ENCODE results near the gene NLRP1.
A peak's percentile ranks its signal among the peaks of the same experiment; 100 is the strongest.

The NLRP1 gene

DNA sequence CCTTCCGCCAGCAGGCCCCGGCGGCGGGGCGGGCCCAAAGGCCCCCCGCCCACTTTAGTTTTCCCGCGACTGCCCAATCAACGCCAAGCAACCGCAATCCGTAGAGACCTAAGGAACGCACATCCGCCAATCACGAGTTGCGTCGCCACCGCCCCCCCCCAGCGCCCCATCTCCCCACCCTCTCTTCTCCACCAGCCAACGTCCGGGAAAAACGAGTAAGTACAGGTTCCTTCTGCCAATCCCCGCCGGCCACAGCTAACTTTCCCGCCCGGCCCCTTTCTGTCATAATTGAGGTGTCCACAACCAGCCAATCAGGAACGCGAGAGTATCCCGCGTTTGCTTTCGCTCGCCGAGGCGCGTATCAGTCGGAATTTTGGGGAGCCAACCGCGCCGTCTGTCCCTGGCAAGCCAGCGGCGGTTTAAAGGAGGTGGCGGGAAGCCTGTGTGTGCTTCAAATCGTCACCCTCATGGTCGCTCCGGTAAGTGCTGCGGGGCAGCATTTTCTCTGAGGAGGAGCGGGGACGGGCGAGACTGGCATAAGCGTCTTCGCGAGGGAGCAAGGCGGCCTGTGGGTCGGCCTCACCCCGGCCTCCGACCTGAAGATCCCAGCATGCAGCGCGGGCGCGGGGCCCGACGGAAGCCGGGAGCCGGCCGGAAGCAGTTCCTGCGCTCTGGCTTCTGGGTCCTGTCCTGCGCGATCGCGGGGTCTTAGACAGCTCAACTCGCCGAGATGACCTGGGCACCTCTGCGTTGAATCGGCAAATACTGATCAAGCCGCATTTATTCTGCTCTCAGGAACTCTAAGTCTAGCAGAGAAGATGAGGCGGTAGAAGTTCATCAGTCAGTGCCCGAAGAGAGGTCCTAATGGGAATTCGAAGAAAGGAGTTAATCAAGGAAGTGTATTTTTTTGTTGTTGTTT is 97.8 kb downstream of the NLRP1 start, which contains the start of gene MIS12:
Gene MIS12 (plus strand): TSS at position 361 of the 919 bp plus-strand sequence. CDS start 2,297 bp downstream, outside the sequence.
- peak; percentile 97 for DNase-seq (ENCODE audit: low read depth)
- TF ChIP-seq, protein P1, sequence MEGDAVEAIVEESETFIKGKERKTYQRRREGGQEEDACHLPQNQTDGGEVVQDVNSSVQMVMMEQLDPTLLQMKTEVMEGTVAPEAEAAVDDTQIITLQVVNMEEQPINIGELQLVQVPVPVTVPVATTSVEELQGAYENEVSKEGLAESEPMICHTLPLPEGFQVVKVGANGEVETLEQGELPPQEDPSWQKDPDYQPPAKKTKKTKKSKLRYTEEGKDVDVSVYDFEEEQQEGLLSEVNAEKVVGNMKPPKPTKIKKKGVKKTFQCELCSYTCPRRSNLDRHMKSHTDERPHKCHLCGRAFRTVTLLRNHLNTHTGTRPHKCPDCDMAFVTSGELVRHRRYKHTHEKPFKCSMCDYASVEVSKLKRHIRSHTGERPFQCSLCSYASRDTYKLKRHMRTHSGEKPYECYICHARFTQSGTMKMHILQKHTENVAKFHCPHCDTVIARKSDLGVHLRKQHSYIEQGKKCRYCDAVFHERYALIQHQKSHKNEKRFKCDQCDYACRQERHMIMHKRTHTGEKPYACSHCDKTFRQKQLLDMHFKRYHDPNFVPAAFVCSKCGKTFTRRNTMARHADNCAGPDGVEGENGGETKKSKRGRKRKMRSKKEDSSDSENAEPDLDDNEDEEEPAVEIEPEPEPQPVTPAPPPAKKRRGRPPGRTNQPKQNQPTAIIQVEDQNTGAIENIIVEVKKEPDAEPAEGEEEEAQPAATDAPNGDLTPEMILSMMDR (IDR thresholded peaks at IDR 0.05; ENCODE audit: control insufficient read depth, insufficient read depth, low read depth, low read length, missing control alignments), result no peak

DNA sequence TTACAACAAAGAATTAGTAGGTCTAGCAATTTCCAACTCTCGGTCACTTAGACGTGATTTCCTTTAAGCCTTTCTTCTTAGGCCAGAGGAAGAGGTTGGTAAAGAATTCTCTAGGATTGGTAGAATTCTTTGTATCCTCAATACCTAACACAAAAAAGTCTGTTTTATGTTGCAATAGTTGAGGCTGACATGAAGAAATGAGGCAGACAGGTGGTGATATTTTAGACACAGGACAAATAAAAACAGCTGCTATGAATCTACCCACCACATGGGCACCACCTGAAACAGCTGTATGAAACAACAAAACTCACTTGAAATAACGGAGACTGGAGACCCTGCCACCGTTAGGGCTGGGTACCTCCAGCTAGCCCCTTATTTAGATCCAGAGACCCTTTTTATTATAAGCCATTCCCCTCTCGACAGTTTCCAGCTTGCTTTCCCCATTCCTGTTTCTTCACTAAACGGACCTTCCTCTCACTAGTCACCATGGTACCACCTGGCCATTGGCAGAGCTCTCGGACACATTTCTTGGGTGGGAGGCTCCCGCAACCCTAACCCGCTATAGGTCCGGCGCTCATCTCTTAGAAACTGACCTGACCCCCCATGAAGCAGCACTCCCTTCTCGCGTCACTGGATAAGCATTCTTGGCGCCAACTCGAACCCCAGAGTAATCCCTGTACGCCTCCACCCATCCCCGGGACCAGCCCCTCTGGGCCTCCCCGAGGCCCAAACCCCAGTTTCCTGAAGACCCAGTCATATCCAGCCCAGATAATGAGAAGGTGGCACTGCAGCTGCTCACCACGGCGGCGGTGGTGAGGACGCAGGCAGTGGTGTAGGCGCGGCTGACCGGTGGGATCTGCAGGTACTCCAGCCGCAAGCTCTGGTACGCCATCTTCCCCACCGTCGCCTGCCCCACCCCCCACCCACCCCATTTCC is 98.8 kb downstream of the NLRP1 start, which contains the start of gene DERL2:
Gene DERL2 (minus strand): TSS at position 909 of the 936 bp plus-strand sequence. CDS start 17 bp downstream, at position 892.
- TF ChIP-seq, protein P1 (IDR thresholded peaks at IDR 0.05; ENCODE audit: control insufficient read depth, insufficient read depth, low read depth, low read length, missing control alignments), result no peak
- H3K4me3 ChIP-seq (ENCODE audit: control insufficient read depth, low read depth, low read length), result peak within 1 kb of the TSS; percentile 95
- no peak for DNase-seq (ENCODE audit: low read depth)

More for the DNA sequence above, 97.8 kb downstream of the NLRP1 start, which contains the start of gene MIS12:
- peak within 1 kb of the TSS; percentile 95 for H3K4me3 ChIP-seq (ENCODE audit: control insufficient read depth, low read depth, low read length)

DNA sequence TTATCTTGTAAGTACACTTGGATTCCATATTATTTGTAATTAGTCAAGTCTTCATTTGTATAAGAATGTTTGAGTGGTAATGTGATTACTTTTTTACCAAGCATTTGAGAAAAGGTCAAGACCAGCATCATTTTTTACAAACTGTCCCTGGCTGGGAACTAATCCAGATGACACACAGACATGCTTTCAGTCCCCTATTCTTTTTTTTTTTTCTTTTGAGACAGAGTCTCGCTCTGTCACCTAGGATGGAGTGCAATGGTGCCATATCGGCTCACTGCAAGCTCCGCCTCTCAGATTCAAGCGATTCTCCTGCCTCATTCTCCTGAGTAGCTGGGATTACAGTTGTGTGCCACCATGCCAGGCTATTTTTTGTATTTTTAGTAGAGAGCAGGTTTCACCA is 102.9 kb downstream of the NLRP1 start:
- no peak for DNase-seq (ENCODE audit: low read depth)
- TF ChIP-seq, protein P1 (IDR thresholded peaks at IDR 0.05; ENCODE audit: control insufficient read depth, insufficient read depth, low read depth, low read length, missing control alignments), result no peak
- no peak overlapping the region for H3K4me3 ChIP-seq (ENCODE audit: control insufficient read depth, low read depth, low read length)

DNA sequence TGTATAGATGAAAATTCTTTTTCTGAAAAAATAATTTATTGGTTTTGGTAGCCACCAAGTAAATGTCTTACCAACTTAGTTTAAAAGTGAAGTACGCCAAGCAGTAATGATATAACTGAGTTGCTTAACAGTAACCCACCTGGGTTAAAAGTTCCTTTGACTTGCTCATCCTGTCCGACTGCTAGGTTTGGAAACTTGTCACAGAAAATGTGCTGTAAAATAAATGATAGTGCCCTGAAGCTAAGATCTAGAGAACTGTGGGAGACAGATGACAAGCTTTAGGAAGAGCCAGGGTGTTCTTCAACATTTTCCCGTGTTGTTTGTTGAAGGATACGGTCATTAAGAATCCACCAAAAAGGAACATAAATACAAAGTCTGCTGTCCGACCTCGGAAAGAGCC is 103.3 kb downstream of the NLRP1 start:
- TF ChIP-seq, protein P1 (IDR thresholded peaks at IDR 0.05; ENCODE audit: control insufficient read depth, insufficient read depth, low read depth, low read length, missing control alignments), result no peak
- H3K4me3 ChIP-seq (ENCODE audit: control insufficient read depth, low read depth, low read length), result no peak overlapping the region
- DNase-seq (ENCODE audit: low read depth), result no peak

DNA sequence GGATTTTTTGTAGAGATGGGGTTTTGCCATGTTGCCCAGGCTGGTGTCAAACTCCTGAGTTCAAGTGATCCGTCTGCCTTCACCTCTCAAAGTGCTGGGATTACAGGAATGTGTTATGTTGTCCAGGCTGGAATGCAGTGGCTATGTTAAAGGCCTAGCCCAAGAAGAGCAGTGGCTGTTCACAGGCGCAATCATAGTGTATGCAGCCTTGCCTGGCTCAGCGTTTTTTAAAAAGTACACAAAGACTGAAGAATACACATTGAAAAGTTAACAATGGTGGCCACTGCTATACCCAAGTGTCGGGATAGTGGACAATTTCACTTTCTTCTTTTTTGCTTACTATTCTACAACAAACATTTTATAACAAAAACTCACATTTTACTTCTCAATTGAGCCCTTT is 105.3 kb downstream of the NLRP1 start:
- no peak for DNase-seq (ENCODE audit: low read depth)
- TF ChIP-seq, protein P1 (IDR thresholded peaks at IDR 0.05; ENCODE audit: control insufficient read depth, insufficient read depth, low read depth, low read length, missing control alignments), result no peak
- no peak overlapping the region for H3K4me3 ChIP-seq (ENCODE audit: control insufficient read depth, low read depth, low read length)

DNA sequence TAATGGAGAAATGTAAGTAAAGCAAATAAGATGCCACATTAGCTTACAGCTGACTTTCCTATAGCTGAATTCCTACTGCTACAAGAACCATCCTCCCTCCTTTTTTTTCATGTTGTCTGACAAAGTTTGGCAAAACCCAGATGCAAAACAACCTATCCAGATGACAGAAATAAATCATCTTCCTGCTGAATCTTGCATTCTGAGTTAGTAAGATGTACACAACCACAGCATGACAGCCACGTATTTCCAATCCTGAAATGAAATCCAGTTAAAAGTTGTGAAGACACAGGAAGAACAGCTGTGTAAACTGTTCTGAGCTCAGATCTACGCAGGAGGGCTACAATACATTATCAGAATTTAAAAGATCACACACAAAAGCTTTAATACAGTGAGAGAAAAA is 110.4 kb downstream of the NLRP1 start:
- TF ChIP-seq, protein P1 (IDR thresholded peaks at IDR 0.05; ENCODE audit: control insufficient read depth, insufficient read depth, low read depth, low read length, missing control alignments), result no peak

More for the DNA sequence above, 110.4 kb downstream of the NLRP1 start:
- no peak overlapping the region for H3K4me3 ChIP-seq (ENCODE audit: control insufficient read depth, low read depth, low read length)
- DNase-seq (ENCODE audit: low read depth), result no peak

Measured in AG09309 (cell line).